H9 (cell line): ENCODE measurements around the gene CD300H. TPM values are rescaled to one million over a fixed set of nuclear protein-coding genes. Genes with fewer than 3 reads are reported as not detected.

Experiments used
- DNase-seq: peaks from one replicate; pipeline ENCODE4 v3.0.0-alpha.2; 2017
- H2AFZ ChIP-seq: one replicate; pipeline ENCODE4 v1.6.1; 2013; ENCODE audit warnings: mild to moderate bottlenecking, low read length, control low read depth, moderate library complexity
- H2AK5ac ChIP-seq: 2 replicates; pipeline ENCODE4 v1.6.1; 2013; ENCODE audit warnings: low read length, control low read depth, mixed read lengths; ENCODE audit not compliant: insufficient read length
- H2BK120ac ChIP-seq: one replicate; pipeline ENCODE4 v1.6.1; 2013; ENCODE audit warnings: low read depth, mild to moderate bottlenecking, low read length, control low read depth, inconsistent platforms; ENCODE audit not compliant: poor library complexity, severe bottlenecking
- H2BK12ac ChIP-seq: 2 replicates; pipeline ENCODE4 v1.6.1; 2013; ENCODE audit warnings: low read length, control low read depth, mixed read lengths, low read depth; ENCODE audit not compliant: insufficient read length
- H2BK15ac ChIP-seq: 2 replicates; pipeline ENCODE4 v1.6.1; 2013; ENCODE audit warnings: low read depth, low read length, control low read depth
- H2BK20ac ChIP-seq: one replicate; pipeline ENCODE4 v1.6.1; 2013; ENCODE audit warnings: low read depth, mild to moderate bottlenecking, low read length, control low read depth, inconsistent platforms; ENCODE audit not compliant: poor library complexity, severe bottlenecking
- H2BK5ac ChIP-seq: 2 replicates; pipeline ENCODE4 v1.6.1; 2013; ENCODE audit warnings: low read length, control low read depth, mixed read lengths; ENCODE audit not compliant: insufficient read length
- H3K14ac ChIP-seq: 2 replicates; pipeline ENCODE4 v1.6.1; 2013; ENCODE audit warnings: low read length, control low read depth; ENCODE audit not compliant: insufficient read depth
- H3K18ac ChIP-seq: 2 replicates; pipeline ENCODE4 v1.6.1; 2013; ENCODE audit warnings: low read depth, mild to moderate bottlenecking, mixed read lengths, low read length, control low read depth; ENCODE audit not compliant: insufficient read length
- H3K23ac ChIP-seq: 2 replicates; pipeline ENCODE4 v1.6.1; 2013; ENCODE audit warnings: low read length, control low read depth, mixed read lengths, low read depth; ENCODE audit not compliant: insufficient read length
- H3K23me2 ChIP-seq: 2 replicates; pipeline ENCODE4 v1.6.1; 2013; ENCODE audit warnings: low read depth, mild to moderate bottlenecking, mixed read lengths, low read length, control low read depth; ENCODE audit not compliant: insufficient read length, poor library complexity, severe bottlenecking
- H3K27ac ChIP-seq: 2 replicates; pipeline ENCODE4 v1.5.1; 2013; ENCODE audit warnings: low read length, control low read depth, mixed read lengths, low read depth; ENCODE audit not compliant: insufficient read length
- H3K27me3 ChIP-seq: 2 replicates; pipeline ENCODE4 v1.6.1; 2013; ENCODE audit warnings: low read length, control low read depth, inconsistent platforms; ENCODE audit not compliant: insufficient read depth
- H3K4ac ChIP-seq: 2 replicates; pipeline ENCODE4 v1.6.1; 2013; ENCODE audit warnings: low read depth, mild to moderate bottlenecking, control low read depth, inconsistent platforms, low read length, moderate library complexity
- H3K4me1 ChIP-seq: 2 replicates; pipeline ENCODE4 v1.6.1; 2013; ENCODE audit warnings: low read length, control low read depth, inconsistent platforms; ENCODE audit not compliant: insufficient read depth
- H3K4me2 ChIP-seq: 2 replicates; pipeline ENCODE4 v1.6.1; 2013; ENCODE audit warnings: low read length, control low read depth, mixed read lengths; ENCODE audit not compliant: insufficient read length, insufficient read depth
- H3K56ac ChIP-seq: 2 replicates; pipeline ENCODE4 v1.6.1; 2013; ENCODE audit warnings: low read depth, mild to moderate bottlenecking, mixed read lengths, low read length, control low read depth; ENCODE audit not compliant: insufficient read length
- H3K79me1 ChIP-seq: 2 replicates; pipeline ENCODE4 v1.6.1; 2013; ENCODE audit warnings: low read depth, mild to moderate bottlenecking, moderate library complexity, low read length, control low read depth, inconsistent platforms; ENCODE audit not compliant: insufficient read depth, poor library complexity, severe bottlenecking
- H3K79me2 ChIP-seq: 2 replicates; pipeline ENCODE4 v1.6.1; 2013; ENCODE audit warnings: low read length, control low read depth, inconsistent platforms; ENCODE audit not compliant: insufficient read depth
- H3K9ac ChIP-seq: 2 replicates; pipeline ENCODE4 v1.6.1; 2013; ENCODE audit warnings: low read length, control low read depth, mixed read lengths; ENCODE audit not compliant: insufficient read length; ENCODE audit errors: extremely low read depth
- H3K9me3 ChIP-seq: one replicate; pipeline ENCODE4 v1.6.1; 2013; ENCODE audit warnings: low read depth, low read length, inconsistent platforms; ENCODE audit not compliant: control insufficient read depth
- H3T11ph ChIP-seq: one replicate; pipeline ENCODE4 v1.6.1; 2013; ENCODE audit warnings: mild to moderate bottlenecking, low read length, control low read depth, inconsistent platforms
- H4K20me1 ChIP-seq: one replicate; pipeline ENCODE4 v1.6.1; 2013; ENCODE audit not compliant: control insufficient read depth, insufficient read length, insufficient read depth
- H4K5ac ChIP-seq: 2 replicates; pipeline ENCODE4 v1.6.1; 2013; ENCODE audit warnings: low read depth, mild to moderate bottlenecking, mixed read lengths, low read length, control low read depth; ENCODE audit not compliant: insufficient read length
- H4K8ac ChIP-seq: replicated peaks from 2 replicates; pipeline ENCODE4 v1.6.1; 2013; ENCODE audit warnings: low read length, control low read depth, mixed read lengths, low read depth; ENCODE audit not compliant: insufficient read length
- H4K91ac ChIP-seq: 2 replicates; pipeline ENCODE4 v1.6.1; 2013; ENCODE audit warnings: low read depth, mild to moderate bottlenecking, moderate library complexity, mixed read lengths, low read length, control low read depth; ENCODE audit not compliant: insufficient read length
- H3K27ac Mint-ChIP-seq, 3 experiments: 2 replicates in 2 of 3; 3 replicates in 1 of 3; pipeline ENCODE4 v1.8.0; 2020 to 2021; ENCODE audit warnings: mixed read lengths in 3 of 3, mild to moderate bottlenecking in 1 of 3, moderate library complexity in 1 of 3
- H3K27me3 Mint-ChIP-seq: 2 replicates; pipeline ENCODE4 v1.8.0; 2021; ENCODE audit warnings: low read depth, mild to moderate bottlenecking, moderate library complexity, mixed read lengths
- H3K36me3 Mint-ChIP-seq, 3 experiments: 2 replicates in 2 of 3; 3 replicates in 1 of 3; pipeline ENCODE4 v1.8.0; 2020 to 2021; ENCODE audit warnings: low read depth in 3 of 3, mixed read lengths in 3 of 3; ENCODE audit not compliant: insufficient read depth in 1 of 3
- H3K4me1 Mint-ChIP-seq, 2 experiments: 2 replicates each; pipeline ENCODE4 v1.8.0; 2020; ENCODE audit warnings: mixed read lengths in 2 of 2
- H3K4me3 Mint-ChIP-seq, 2 experiments: 2 replicates in 1 of 2; 3 replicates in 1 of 2; pipeline ENCODE4 v1.8.0; 2020 to 2021; ENCODE audit warnings: mild to moderate bottlenecking in 2 of 2, mixed read lengths in 2 of 2, moderate library complexity in 1 of 2
- H3K9me3 Mint-ChIP-seq, 2 experiments: 2 replicates in 1 of 2; 3 replicates in 1 of 2; pipeline ENCODE4 v1.8.0; 2020; ENCODE audit warnings: mild to moderate bottlenecking in 2 of 2, mixed read lengths in 2 of 2, moderate library complexity in 1 of 2
- WGBS: extraction: QIAGEN DNeasy Blood & Tissue Kit; methylation state at CpG from one replicate; pipeline ENCODE4 v1.1.7; 2013; ENCODE audit warnings: missing lambda C conversion rate, low lambda C conversion rate, mixed read lengths; ENCODE audit not compliant: insufficient read length; ENCODE audit errors: extremely low coverage; 5-methylcytosine and 5-hydroxymethylcytosine counted together
- total RNA-seq: library from RNA; stranded (reverse); gene quantifications from 2 replicates; pipeline ENCODE4 v1.2.1, GENCODE V29; 2021
- TF ChIP-seq, protein P1 (sequence below): fragments of 200-600 bp; sonication (generic); conservative IDR thresholded peaks from 3 replicates; pipeline ENCODE4 v1.8.0; 2021; ENCODE audit warnings: antibody characterized with exemption, mild to moderate bottlenecking

Gene CD300H
- total RNA-seq, 1 experiment from 2014 or later = not detected

DNA sequence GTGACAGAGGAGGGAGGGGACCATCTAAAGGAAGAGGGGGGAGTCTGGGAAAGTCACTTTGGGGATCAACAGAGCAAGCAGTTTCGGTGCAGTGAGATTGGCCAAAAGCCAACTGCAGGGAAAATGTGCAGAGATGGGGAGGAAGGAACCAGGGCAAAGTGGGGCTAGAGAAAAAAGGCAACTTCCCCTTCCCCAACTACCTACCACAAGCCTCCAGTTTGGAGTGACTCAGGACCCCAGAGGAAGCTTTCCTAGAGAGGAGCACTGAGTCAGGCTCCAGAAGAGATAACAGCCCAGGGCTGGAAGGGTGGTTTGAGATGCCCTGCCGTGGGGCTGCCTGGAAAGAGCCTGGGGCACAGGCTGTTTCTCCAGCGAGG lies 31.7 kb upstream of the CD300H start:
- no peak overlapping the region for H3K23ac ChIP-seq
- H2AFZ ChIP-seq = no peak overlapping the region
- no peaks in the 10 kb centered on the region; a peak in 1 of 5 replicates for H3K9me3 Mint-ChIP-seq
- no peak overlapping the region for H4K8ac ChIP-seq
- H2AK5ac ChIP-seq = no peak overlapping the region
- H3K14ac ChIP-seq = no peak overlapping the region
- no peak overlapping the region for H3K4me3 Mint-ChIP-seq
- no peak overlapping the region for H2BK120ac ChIP-seq
- H3K23me2 ChIP-seq = no peaks in the 10 kb centered on the region
- H3K9ac ChIP-seq = no peak overlapping the region
- H2BK12ac ChIP-seq = no peak overlapping the region
- no peak overlapping the region for H3T11ph ChIP-seq
- no peaks in the 10 kb centered on the region for H3K27me3 ChIP-seq
- H4K91ac ChIP-seq = no peak overlapping the region
- no peak overlapping the region for H3K56ac ChIP-seq
- H2BK20ac ChIP-seq = no peak overlapping the region
- H3K27ac Mint-ChIP-seq = no peak overlapping the region
- H3K79me2 ChIP-seq = no peaks in the 10 kb centered on the region
- no peaks in the 10 kb centered on the region for H4K20me1 ChIP-seq
- H3K27me3 Mint-ChIP-seq = peaks cover 46% of the 10 kb centered on the region
- no peak overlapping the region for H2BK5ac ChIP-seq
- TF ChIP-seq, protein P1, sequence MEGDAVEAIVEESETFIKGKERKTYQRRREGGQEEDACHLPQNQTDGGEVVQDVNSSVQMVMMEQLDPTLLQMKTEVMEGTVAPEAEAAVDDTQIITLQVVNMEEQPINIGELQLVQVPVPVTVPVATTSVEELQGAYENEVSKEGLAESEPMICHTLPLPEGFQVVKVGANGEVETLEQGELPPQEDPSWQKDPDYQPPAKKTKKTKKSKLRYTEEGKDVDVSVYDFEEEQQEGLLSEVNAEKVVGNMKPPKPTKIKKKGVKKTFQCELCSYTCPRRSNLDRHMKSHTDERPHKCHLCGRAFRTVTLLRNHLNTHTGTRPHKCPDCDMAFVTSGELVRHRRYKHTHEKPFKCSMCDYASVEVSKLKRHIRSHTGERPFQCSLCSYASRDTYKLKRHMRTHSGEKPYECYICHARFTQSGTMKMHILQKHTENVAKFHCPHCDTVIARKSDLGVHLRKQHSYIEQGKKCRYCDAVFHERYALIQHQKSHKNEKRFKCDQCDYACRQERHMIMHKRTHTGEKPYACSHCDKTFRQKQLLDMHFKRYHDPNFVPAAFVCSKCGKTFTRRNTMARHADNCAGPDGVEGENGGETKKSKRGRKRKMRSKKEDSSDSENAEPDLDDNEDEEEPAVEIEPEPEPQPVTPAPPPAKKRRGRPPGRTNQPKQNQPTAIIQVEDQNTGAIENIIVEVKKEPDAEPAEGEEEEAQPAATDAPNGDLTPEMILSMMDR = no peak
- WGBS = no CpG with 5 or more reads among the region's 3 CpGs
- no peaks in the 10 kb centered on the region for H3K79me1 ChIP-seq
- no peak overlapping the region for H3K27ac ChIP-seq
- no peaks in the 10 kb centered on the region for H3K9me3 ChIP-seq
- H3K36me3 Mint-ChIP-seq = no peaks in the 10 kb centered on the region
- no peak for DNase-seq
- peaks cover 11 to 12% of the 10 kb centered on the region in 2 experiments for H3K4me1 Mint-ChIP-seq
- H3K4ac ChIP-seq = no peak overlapping the region
- H4K5ac ChIP-seq = no peak overlapping the region
- H3K4me1 ChIP-seq = no peaks in the 10 kb centered on the region
- no peak overlapping the region for H3K4me2 ChIP-seq
- H2BK15ac ChIP-seq = no peak overlapping the region
- no peak overlapping the region for H3K18ac ChIP-seq
